Endothelial cell of umbilical vein (primary cell): Measurements from ENCODE around the gene DYRK3.

ENCODE experiments used
- CTCF ChIP-seq, 2 donors: IDR thresholded peaks; 1 replicate in 1 of 2; 2 replicates in 1 of 2; pipeline ENCODE4 v1.5.1; 2011; ENCODE audit warnings: low read length in 2 of 2, mild to moderate bottlenecking in 2 of 2, moderate library complexity in 2 of 2, control low read depth in 1 of 2, inconsistent platforms in 1 of 2, low read depth in 1 of 2; ENCODE audit not compliant: insufficient read depth in 1 of 2; ENCODE audit errors: extremely low read depth in 1 of 2
- EZH2 ChIP-seq: IDR thresholded peaks from 2 replicates; pipeline ENCODE4 v1.6.1; 2012; ENCODE audit warnings: borderline replicate concordance, low read depth, mild to moderate bottlenecking, moderate library complexity, low read length, inconsistent platforms; ENCODE audit not compliant: severe bottlenecking
- FOS ChIP-seq: IDR thresholded peaks from 2 replicates; pipeline ENCODE4 v1.6.1; 2011; ENCODE audit warnings: mild to moderate bottlenecking, low read length, moderate library complexity, borderline replicate concordance; ENCODE audit not compliant: insufficient read depth
- POLR2A ChIP-seq: IDR thresholded peaks from 2 replicates; pipeline ENCODE4 v1.6.1; 2012; ENCODE audit warnings: low read depth, mild to moderate bottlenecking, control low read depth, low read length
- POLR2AphosphoS5 ChIP-seq: IDR thresholded peaks from 2 replicates; pipeline ENCODE4 v1.6.1; 2012; ENCODE audit warnings: low read depth, mild to moderate bottlenecking, control low read depth, low read length, moderate library complexity; ENCODE audit not compliant: insufficient read depth

DNA sequence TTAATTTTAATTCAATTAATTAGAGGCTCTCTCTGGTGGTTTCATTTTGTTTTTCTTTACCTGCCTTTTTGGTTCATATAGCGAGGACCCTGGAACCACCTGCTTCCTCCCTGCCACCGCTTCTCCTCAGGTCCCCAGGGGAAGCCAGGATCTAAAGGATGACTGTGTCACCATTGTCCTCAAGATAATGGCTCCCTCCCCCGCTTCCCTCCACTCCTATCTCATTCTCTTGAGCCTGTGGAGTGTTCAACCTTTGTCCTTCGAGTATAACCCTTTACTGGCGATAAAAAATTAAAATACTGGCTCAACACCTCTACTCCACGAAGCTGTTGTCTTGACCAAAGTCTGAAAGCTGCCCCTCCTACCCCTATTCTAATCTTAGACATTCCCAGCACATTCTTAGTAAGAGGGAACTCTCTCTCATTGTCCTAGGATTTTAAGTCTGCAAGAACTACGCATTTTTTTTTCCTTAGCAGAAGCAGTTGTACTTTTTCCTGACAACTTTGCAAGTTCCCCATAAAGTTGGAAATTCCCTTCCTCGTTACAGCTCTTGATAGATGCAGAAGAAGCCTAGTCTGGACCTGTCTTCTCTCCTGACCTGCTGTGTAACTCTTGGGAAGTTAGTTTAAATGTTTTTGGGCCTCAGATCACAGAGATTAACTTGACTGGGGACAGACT lies 36.8 kb downstream of the DYRK3 start:
- TF ChIP-seq EZH2 (no peak), POLR2AphosphoS5 (no peak), CTCF (IDR thresholded peaks at IDR 0.05; ENCODE audit: extremely low read depth in 1 of 2, insufficient read depth in 1 of 2, low read depth in 1 of 2, low read length in 2 of 2) (no peak), FOS (no peak), POLR2A (no peak)
